Esophagus squamous epithelium (tissue), 5 donors: ENCODE data around the gene HNRNPC. TPM values are rescaled to one million over a fixed set of nuclear protein-coding genes. Genes with fewer than 3 reads are reported as not detected.

Experiments used
- DNase-seq: peaks from one replicate; lab custom pipeline; 2025; lab: John Stamatoyannopoulos, UW
- H3K27ac ChIP-seq, 4 donors: fragments of 200-600 bp; sonication (generic); one replicate each; pipeline ENCODE4 v1.5.1; 2016 to 2019; ENCODE audit warnings: mild to moderate bottlenecking in 1 of 4
- H3K27me3 ChIP-seq, 4 donors: fragments of 200-600 bp; sonication (generic); 1 replicate in 3 of 4; 2 replicates in 1 of 4; pipeline versions ENCODE4 v1.5.1 to v1.6.0; 2017 to 2021; ENCODE audit warnings: antibody characterized with exemption in 1 of 4
- H3K36me3 ChIP-seq, 3 donors: fragments of 200-600 bp; sonication (generic); one replicate each; pipeline ENCODE4 v1.5.1; 2016 to 2019
- H3K4me1 ChIP-seq, 3 donors: fragments of 200-600 bp; sonication (generic); one replicate each; pipeline ENCODE4 v1.5.1; 2017 to 2019
- H3K4me3 ChIP-seq, 4 donors: fragments of 200-600 bp; sonication (generic); 1 replicate in 3 of 4; 2 replicates in 1 of 4; pipeline ENCODE4 v1.5.1; 2016 to 2019; ENCODE audit warnings: mild to moderate bottlenecking in 2 of 4, moderate library complexity in 1 of 4
- H3K9me3 ChIP-seq, 3 donors: fragments of 200-600 bp; sonication (generic); one replicate each; pipeline ENCODE4 v1.5.1; 2016 to 2019
- POLR2A ChIP-seq, 4 donors: fragments of 450-650 bp; IDR thresholded peaks; one replicate each; pipeline ENCODE4 v1.6.1; 2017; ENCODE audit warnings: antibody characterized with exemption in 4 of 4, mild to moderate bottlenecking in 4 of 4, moderate library complexity in 3 of 4
- WGBS, 2 donors: methylation state at CpG; one replicate each; pipeline ENCODE4 v1.1.5; 2018; 5-methylcytosine and 5-hydroxymethylcytosine counted together
- intact Hi-C: fragments of 100-400 bp; cut with DNase I; formaldehyde crosslinking; loops from one replicate; pipeline ENCODE4 v1.15.0; 2022
- total RNA-seq, 4 donors: library from RNA; depleted of rRNA; stranded (reverse); fragments of >200 nt; gene quantifications; one replicate each; pipeline ENCODE4 v1.1.0, GENCODE V29; 2016
- TF ChIP-seq, protein P1 (sequence below), 6 experiments: fragments of 450-650 bp in 4 of 6; fragments of 200-600 bp in 2 of 6; sonication (generic) in 2 of 6; IDR thresholded peaks; one replicate each; pipeline ENCODE4 v1.5.1; 2016 to 2019; ENCODE audit warnings: antibody characterized with exemption in 6 of 6, mild to moderate bottlenecking in 4 of 6, moderate library complexity in 4 of 6
- donor health status: DM: yes; HTN: yes; CAD: no.

The HNRNPC gene
- total RNA-seq, 4 donors from 2014 or later, result 252 to 651 (median 476) TPM

DNA sequence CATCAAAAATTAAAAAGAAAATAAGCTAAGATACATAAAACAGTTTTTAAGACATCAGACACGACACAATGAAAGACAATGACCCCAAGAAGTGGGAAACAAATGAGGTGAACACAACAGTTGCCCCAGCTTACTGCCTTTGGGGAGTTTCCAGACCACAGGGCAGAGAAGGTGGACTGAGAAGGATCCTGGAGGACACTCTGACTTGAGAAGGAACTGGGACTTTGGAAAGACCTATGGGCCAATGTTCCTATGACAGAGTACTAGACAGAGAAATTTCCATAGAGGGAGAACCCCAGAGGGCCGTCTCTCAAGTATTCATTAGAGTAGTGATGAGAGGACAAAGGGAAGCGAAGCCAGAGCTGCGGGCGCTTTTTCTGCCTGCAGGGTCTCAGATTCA lies 107.2 kb downstream of the HNRNPC start:
- Histone ChIP-seq H3K4me3 (no peak overlapping the region), H3K4me1 (no peaks in the 10 kb centered on the region), H3K27ac (no peak overlapping the region), H3K27me3 (peaks cover 0 to 3% (median 0%) of the 10 kb centered on the region in 4 donors), H3K36me3 (no peaks in the 10 kb centered on the region), H3K9me3 (no peaks in the 10 kb centered on the region)
- TF ChIP-seq, protein P1, sequence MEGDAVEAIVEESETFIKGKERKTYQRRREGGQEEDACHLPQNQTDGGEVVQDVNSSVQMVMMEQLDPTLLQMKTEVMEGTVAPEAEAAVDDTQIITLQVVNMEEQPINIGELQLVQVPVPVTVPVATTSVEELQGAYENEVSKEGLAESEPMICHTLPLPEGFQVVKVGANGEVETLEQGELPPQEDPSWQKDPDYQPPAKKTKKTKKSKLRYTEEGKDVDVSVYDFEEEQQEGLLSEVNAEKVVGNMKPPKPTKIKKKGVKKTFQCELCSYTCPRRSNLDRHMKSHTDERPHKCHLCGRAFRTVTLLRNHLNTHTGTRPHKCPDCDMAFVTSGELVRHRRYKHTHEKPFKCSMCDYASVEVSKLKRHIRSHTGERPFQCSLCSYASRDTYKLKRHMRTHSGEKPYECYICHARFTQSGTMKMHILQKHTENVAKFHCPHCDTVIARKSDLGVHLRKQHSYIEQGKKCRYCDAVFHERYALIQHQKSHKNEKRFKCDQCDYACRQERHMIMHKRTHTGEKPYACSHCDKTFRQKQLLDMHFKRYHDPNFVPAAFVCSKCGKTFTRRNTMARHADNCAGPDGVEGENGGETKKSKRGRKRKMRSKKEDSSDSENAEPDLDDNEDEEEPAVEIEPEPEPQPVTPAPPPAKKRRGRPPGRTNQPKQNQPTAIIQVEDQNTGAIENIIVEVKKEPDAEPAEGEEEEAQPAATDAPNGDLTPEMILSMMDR (IDR thresholded peaks at IDR 0.05), result no peak
- no peak for TF ChIP-seq POLR2A (IDR thresholded peaks at IDR 0.05)
- intact Hi-C loops, result no loop called here
- no peak for DNase-seq
- 66 to 75% methylated on average over 5 of the region's 5 CpGs for WGBS, 2 donors

DNA sequence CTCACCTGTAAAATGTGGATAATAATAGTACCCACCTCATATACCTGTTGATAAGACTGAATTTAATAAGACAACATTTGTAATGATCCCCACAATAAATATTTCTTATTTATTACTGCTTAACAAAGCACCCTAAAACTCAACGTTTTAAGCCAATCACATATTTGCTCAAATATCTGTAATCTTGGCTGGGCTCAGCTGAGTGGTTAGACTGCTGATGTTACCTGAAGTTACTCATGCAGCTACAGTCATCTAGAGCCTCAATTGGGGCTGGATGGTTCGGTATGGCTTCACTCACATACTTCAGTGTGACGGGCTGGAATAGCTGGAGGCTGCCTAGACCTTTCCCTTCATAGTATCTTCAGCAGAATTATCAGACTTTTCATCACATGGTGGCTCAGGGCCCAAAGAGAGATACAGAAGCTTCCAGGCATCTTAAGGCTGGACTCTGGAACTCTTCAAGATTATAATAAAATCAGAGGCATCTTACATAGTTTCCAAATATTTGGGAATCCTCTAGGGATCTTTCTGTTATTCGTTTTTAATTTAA lies 109.1 kb downstream of the HNRNPC start:
- H3K4me3 ChIP-seq, result no peak overlapping the region
- TF ChIP-seq, protein P1 (IDR thresholded peaks at IDR 0.05), result no peak
- no peak for TF ChIP-seq POLR2A (IDR thresholded peaks at IDR 0.05)
- H3K36me3 ChIP-seq, result no peaks in the 10 kb centered on the region
- H3K27ac ChIP-seq, result no peak overlapping the region
- no peaks in the 10 kb centered on the region for H3K4me1 ChIP-seq
- 67 to 76% methylated on average over 4 of the region's 4 CpGs for WGBS, 2 donors
- peaks cover 0 to 11% (median 0%) of the 10 kb centered on the region in 4 donors for H3K27me3 ChIP-seq
- DNase-seq, result no peak
- H3K9me3 ChIP-seq, result no peaks in the 10 kb centered on the region
- intact Hi-C loops, result no loop called here

Other genes with a start within 250 kb of the HNRNPC start
- 100 to 1,000 TPM in 3 of 4 donors, 10 to 100 TPM in 1; 96.3 to 209 (median 142) TPM for gene NDRG2, start 244.4 kb downstream of the HNRNPC start, total RNA-seq
- not detected for gene TPPP2, start 239.2 kb downstream of the HNRNPC start, total RNA-seq
- not detected for gene RNASE13, start 234.6 kb downstream of the HNRNPC start, total RNA-seq
- 10 to 100 TPM in 1 of 4 donors, 1 to 10 TPM in 1, under 1 TPM in 1, not detected in 1; 0.97 to 13.3 (median 1.1) TPM for gene RNASE7, start 227.1 kb downstream of the HNRNPC start, total RNA-seq
- not detected for gene RNASE8, start 211.6 kb downstream of the HNRNPC start, total RNA-seq
- gene ARHGEF40, start 199.1 kb downstream of the HNRNPC start, total RNA-seq, result 10 to 100 TPM in 1 of 4 donors, 1 to 10 TPM in 3; 1.3 to 10.3 (median 3.6) TPM
- 10 to 100 TPM; 47.1 to 68.3 (median 61.3) TPM for gene ZNF219, start 170.8 kb downstream of the HNRNPC start, total RNA-seq
- 1 to 10 TPM in 1 of 4 donors, under 1 TPM in 1, not detected in 2; 0.95 to 1.5 TPM for gene TMEM253, start 168.4 kb downstream of the HNRNPC start, total RNA-seq
- not detected for gene OR5AU1, start 113.4 kb downstream of the HNRNPC start, total RNA-seq
- gene RPGRIP1, start 10.6 kb upstream of the HNRNPC start, total RNA-seq, result not detected
- gene SUPT16H, start 114.6 kb upstream of the HNRNPC start, total RNA-seq, result 10 to 100 TPM; 24.8 to 67.7 (median 47.8) TPM
- gene CHD8, start 186.7 kb upstream of the HNRNPC start, total RNA-seq, result 10 to 100 TPM; 43.8 to 51.9 (median 47.6) TPM
- gene RAB2B, start 207.5 kb upstream of the HNRNPC start, total RNA-seq, result 10 to 100 TPM in 3 of 4 donors, 1 to 10 TPM in 1; 6.3 to 20.4 (median 11.4) TPM
- gene TOX4, start 207.8 kb upstream of the HNRNPC start, total RNA-seq, result 10 to 100 TPM; 36.2 to 51.3 (median 48.4) TPM
- 10 to 100 TPM; 26.0 to 65.0 (median 33.7) TPM for gene METTL3, start 241.9 kb upstream of the HNRNPC start, total RNA-seq